ENCODE data around the gene SMIM35.
"Not testable (repeated sequence)": the region's sequence is repeated elsewhere in the genome, so short reads cannot be mapped to it uniquely, and the experiment has no call there.

Gene SMIM35

DNA sequence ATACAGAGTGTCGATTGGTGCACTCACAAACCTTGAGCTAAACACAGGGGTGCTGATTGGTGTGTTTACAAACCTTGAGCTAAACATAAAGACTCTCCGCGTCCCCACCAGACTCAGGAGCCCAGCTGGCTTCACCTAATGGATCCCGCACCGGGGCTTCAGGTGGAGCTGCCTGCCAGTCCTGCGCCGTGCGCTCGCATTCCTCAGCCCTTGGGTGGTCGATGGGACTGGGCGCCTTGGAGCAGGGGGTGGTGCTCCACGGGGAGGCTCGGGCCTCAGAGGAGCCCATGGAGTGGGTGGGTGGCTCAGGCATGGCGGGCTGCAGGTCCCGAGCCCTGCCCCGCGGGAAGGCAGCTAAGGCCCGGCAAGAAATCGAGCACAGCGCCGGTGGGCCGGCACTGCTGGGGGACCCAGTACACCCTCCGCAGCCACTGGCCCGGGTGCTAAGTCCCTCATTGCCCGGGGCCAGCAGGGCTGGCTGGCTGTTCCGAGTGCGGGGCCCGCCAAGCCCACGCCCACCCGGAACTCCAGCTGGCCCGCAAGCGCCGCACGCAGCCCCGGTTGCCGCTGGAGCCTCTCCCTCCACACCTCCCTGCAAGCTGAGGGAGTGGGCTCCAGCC, 108.4 kb downstream of the SMIM35 start:
- DNase-seq: not testable (repeated sequence)

GRCh38 chr11:117977612-117978264, 109.0 kb downstream of the SMIM35 start:
- not testable (repeated sequence) for DNase-seq

DNA sequence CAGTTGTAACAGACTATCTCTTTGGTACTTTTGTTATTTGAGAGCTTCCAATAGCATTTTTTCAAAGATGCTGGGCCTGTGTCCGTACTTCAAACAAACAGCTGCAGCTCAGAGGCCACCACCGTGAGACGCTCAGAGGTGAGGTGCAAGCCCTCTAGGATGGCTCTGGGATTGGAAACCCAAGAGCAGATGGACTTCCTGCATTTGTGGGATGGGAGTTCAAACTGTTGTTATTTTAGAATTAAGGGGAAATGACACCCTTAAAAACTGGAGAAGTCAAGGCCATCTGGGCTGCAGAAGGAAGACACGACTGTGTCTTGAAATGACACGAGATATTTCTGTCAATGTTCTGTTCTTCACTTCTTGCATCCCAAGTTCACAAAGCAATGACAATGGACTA, 109.7 kb downstream of the SMIM35 start:
- no peak for DNase-seq

GRCh38 chr11:117976445-117976844, 110.3 kb downstream of the SMIM35 start:
- no peak for DNase-seq

GRCh38 chr11:117973503-117973860, 113.3 kb downstream of the SMIM35 start:
- DNase-seq: no peak

DNA sequence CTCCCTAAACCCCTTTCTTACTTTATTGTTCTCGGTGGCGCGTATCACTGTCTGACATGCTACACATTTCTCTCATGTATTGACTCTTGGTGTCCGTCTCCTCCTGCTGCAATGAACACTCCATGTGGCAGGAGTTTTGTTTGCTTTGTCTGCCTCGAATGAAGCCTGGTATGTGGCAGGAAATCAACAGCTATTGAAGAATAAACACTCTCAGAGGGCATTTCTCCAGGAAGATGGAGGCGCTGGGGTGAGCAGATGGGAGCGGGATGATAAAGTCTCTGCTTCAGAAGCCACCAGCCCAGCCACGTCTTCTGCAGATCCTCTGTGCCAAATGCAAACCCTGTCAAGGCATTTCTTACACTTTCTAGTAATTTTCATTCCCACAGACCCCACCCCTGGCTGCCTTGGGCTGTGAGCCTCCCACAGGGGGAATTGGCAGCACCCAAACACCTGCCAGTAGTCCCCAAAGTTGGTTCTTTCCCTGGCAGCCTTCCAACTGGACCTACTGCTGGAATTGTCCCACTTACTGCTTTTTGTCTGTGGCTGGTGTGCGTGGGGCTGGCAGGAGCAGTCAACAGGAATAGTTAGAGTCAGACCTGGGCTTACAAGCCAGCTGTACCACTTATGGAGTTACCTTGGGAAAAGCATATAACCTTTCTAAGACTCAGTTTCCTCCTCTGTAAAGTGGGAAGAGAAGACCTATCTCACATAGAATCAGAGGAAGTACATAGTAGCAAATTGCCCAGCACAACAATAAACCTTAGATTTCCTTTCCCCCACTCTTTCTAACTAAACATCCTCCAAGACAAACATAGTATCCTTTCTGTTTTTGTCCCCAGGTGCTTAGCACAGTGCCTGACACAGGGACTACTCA, 113.9 kb downstream of the SMIM35 start:
- no peak for DNase-seq

DNA sequence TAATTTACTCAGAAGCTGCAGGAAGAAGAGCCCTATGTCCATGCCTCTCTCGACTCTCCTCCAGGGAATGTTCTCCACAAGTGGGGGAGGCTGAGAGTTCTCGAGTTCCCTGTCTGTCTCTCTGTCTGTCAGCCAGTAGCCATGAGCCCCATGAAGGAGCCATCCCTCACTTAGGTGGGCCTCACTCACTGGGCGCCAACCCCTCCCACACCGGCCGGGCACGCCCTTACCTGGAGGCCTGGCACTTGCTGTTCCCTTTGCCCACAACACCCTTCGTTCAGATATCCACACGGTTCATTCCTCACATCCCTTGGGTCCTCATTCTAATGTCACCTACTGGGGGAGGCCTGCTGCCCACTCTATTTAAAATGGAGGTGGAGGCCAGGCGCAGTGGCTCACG, 114.7 kb downstream of the SMIM35 start:
- DNase-seq: no peak

GRCh38 chr11:117970400-117971024, 116.3 kb downstream of the SMIM35 start:
- DNase-seq: no peak

DNA sequence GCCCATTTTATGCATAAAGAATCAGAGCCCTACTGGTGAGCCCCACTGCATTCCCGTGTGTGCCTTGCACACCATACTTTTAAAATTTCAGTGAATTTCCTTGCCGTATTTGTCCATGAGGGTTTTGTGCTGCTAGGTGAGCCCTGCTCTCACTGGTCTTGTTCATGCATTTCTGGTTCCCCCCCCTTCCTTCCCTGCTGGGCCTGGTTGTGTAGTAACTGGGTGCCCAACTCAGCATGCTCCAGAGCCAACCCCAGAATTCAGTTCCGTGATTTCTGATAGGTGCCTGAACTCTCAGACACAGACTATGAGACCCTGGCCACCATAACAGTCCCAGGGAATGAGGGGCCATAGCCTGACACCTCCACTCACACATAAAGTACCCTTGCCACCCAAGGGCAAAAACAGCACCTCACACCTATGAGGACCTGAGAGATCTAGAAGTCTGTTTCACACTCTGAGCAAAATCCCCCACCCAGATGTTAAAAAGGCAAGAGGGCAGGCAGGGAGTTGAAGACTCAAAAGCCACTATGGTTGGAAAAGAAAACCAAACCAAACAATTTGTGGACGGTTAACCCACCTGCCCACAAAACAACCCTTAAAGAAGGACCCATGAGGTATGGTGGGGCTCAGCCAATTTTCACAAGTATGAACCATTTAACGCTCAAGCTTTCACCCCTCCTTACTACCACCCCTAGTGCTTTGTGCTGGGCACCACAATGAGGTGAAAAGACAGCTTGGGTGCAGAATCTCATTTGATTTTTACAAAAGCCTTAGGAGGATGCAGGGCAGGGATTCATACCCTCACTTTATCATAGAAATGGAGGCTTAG, 117.4 kb downstream of the SMIM35 start:
- no peak for DNase-seq

DNA sequence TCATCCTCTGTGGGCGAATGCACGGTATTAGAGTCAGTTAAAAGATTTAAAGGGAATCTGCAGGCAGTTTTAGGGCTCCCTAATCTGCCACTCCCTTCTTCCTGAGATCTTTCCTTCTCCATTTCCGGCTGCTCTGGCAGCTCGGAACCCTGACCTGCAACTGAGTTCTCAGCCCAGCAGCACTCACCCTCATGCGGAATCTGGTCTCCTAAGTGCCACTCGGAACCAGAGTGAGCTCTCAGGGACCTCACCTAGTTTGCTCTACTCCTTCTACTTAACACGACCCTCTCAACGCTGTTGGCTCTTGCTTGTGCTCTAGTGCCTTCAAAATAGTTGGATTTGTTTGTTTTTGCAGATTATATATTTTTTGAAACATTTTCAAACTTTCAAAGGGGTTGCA, 119.9 kb downstream of the SMIM35 start:
- DNase-seq: no peak

DNA sequence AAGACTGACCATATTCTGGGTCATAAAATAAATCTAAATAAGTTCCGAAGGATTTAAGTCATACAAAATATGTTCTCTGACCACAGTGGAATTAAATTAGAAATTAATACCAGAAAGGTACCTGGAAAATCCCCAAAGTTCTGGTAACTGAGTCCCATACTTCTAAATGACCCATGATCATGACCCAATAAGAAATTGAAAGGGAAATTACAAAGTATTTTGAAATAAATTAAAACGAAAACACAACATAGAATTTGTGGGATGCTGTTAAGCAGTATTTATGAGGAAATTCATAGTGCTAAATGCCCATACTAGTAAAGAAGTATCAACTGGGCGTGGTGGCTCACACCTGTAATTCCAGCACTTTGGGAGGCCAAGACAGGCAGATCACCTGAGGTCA, 123.9 kb downstream of the SMIM35 start:
- no peak for DNase-seq

- DNase-seq: no peak
These were observed 124.9 kb downstream of the SMIM35 start for GRCh38 chr11:117961896-117962295.

- DNase-seq: no peak
These were observed 126.4 kb downstream of the SMIM35 start for GRCh38 chr11:117960406-117960805.

- no peak for DNase-seq
These were observed 127.2 kb downstream of the SMIM35 start for GRCh38 chr11:117959438-117960149.

- DNase-seq: no peak
These were observed 127.8 kb downstream of the SMIM35 start for GRCh38 chr11:117958949-117959348.
